Endodermal cell (in vitro differentiated cells): ENCODE results near the gene GATAD2A. TPM values are rescaled to one million over a fixed set of nuclear protein-coding genes. Genes with fewer than 3 reads are reported as not detected.

Experiments used
- DNase-seq: peaks from one replicate; pipeline ENCODE4 v3.0.0-alpha.2; 2017
- H3K27ac ChIP-seq: 2 replicates; pipeline ENCODE4 v1.5.1; 2013; ENCODE audit warnings: mild to moderate bottlenecking, low read depth, low read length, moderate library complexity
- H3K27me3 ChIP-seq: 2 replicates; pipeline ENCODE4 v1.6.1; 2013; ENCODE audit warnings: mild to moderate bottlenecking, low read length, moderate library complexity; ENCODE audit not compliant: insufficient read depth, control insufficient read depth, poor library complexity, severe bottlenecking
- H3K36me3 ChIP-seq: 2 replicates; pipeline ENCODE4 v1.7.0; 2013; ENCODE audit warnings: mild to moderate bottlenecking, low read length, moderate library complexity; ENCODE audit not compliant: control insufficient read depth, insufficient read depth
- H3K4me1 ChIP-seq: one replicate; pipeline ENCODE4 v1.7.0; 2013; ENCODE audit warnings: low read length; ENCODE audit not compliant: control insufficient read depth, insufficient read depth
- H3K4me3 ChIP-seq: 2 replicates; pipeline ENCODE4 v1.5.1; 2013; ENCODE audit warnings: mild to moderate bottlenecking, low read length, moderate library complexity
- H3K9ac ChIP-seq: 2 replicates; pipeline ENCODE4 v1.6.1; 2013; ENCODE audit warnings: mild to moderate bottlenecking, low read length, moderate library complexity; ENCODE audit not compliant: poor library complexity, severe bottlenecking; ENCODE audit errors: extremely low read depth
- H3K9me3 ChIP-seq: 2 replicates; pipeline ENCODE4 v1.6.1; 2013; ENCODE audit warnings: mild to moderate bottlenecking, low read length, moderate library complexity; ENCODE audit not compliant: control insufficient read depth
- H3K27ac Mint-ChIP-seq: 2 replicates; pipeline ENCODE4 v1.8.0; 2020; ENCODE audit warnings: mixed read lengths
- H3K27me3 Mint-ChIP-seq: 2 replicates; pipeline ENCODE4 v1.8.0; 2021; ENCODE audit warnings: mild to moderate bottlenecking, mixed read lengths; ENCODE audit not compliant: insufficient read depth
- H3K36me3 Mint-ChIP-seq: 2 replicates; pipeline ENCODE4 v1.8.0; 2020; ENCODE audit warnings: low read depth, mixed read lengths
- H3K4me1 Mint-ChIP-seq: 2 replicates; pipeline ENCODE4 v1.8.0; 2020; ENCODE audit warnings: mixed read lengths
- H3K4me3 Mint-ChIP-seq: 2 replicates; pipeline ENCODE4 v1.8.0; 2020; ENCODE audit warnings: mild to moderate bottlenecking, moderate library complexity, mixed read lengths
- H3K9me3 Mint-ChIP-seq: 2 replicates; pipeline ENCODE4 v1.8.0; 2020; ENCODE audit warnings: mild to moderate bottlenecking, mixed read lengths
- CTCF ChIP-seq: fragments of 200-600 bp; sonication (generic); conservative IDR thresholded peaks from 2 replicates; pipeline ENCODE4 v1.5.0; 2021; ENCODE audit warnings: antibody characterized with exemption, mild to moderate bottlenecking
- WGBS, 2 experiments: methylation state at CpG; one replicate each; pipeline versions ENCODE4 v1.1.5 to v1.1.7; 2013; ENCODE audit warnings: missing lambda C conversion rate in 2 of 2, mixed read lengths in 1 of 2; ENCODE audit not compliant: insufficient coverage in 1 of 2, insufficient read length in 1 of 2; 5-methylcytosine and 5-hydroxymethylcytosine counted together
- total RNA-seq, 2 donors: library from RNA; stranded (reverse); fragmentation: NEBNext Ultra II Directional in 1 of 2; extraction: Animal tissue kit (Norgen Biotek cat#: 25700) in 1 of 2; gene quantifications; 2 replicates in 1 of 2; 3 replicates in 1 of 2; pipeline ENCODE4 v1.2.1, GENCODE V29; 2021

The GATAD2A gene
- total RNA-seq, 2 donors from 2014 or later: 115 to 126 TPM

- WGBS, 2 experiments: 1 to 3% methylated on average over 36 to 75 of the region's 75 CpGs
- no peak for TF ChIP-seq CTCF
Measured at GRCh38 chr19:19385131-19385895, 20.2 kb upstream of the GATAD2A start.

GRCh38 chr19:19385896-19386869 lies 19.3 kb upstream of the GATAD2A start:
- H3K4me1 ChIP-seq: no peaks in the 10 kb centered on the region

More at GRCh38 chr19:19385131-19385895, 20.2 kb upstream of the GATAD2A start:
- H3K36me3 Mint-ChIP-seq: peaks cover 5% of the 10 kb centered on the region
- H3K4me1 Mint-ChIP-seq: peaks cover 23% of the 10 kb centered on the region
- H3K9me3 ChIP-seq: no peaks in the 10 kb centered on the region
- H3K4me3 Mint-ChIP-seq: peak overlapping the region; percentile 78
- H3K27ac Mint-ChIP-seq: peak overlapping the region; percentile 85
- peak overlapping the region; percentile 79 for H3K9ac ChIP-seq
- H3K27me3 Mint-ChIP-seq: no peaks in the 10 kb centered on the region
- H3K4me3 ChIP-seq: peak overlapping the region; percentile 78
- no peaks in the 10 kb centered on the region for H3K27me3 ChIP-seq
- peak overlapping the region; percentile 29 for H3K27ac ChIP-seq
- peak; percentile 100 for DNase-seq
- H3K4me1 ChIP-seq: no peaks in the 10 kb centered on the region
- H3K9me3 Mint-ChIP-seq: peaks cover 13% of the 10 kb centered on the region
- H3K36me3 ChIP-seq: no peaks in the 10 kb centered on the region

More at GRCh38 chr19:19385896-19386869, 19.3 kb upstream of the GATAD2A start:
- peak overlapping the region; percentile 78 for H3K4me3 Mint-ChIP-seq
- peaks cover 13% of the 10 kb centered on the region for H3K9me3 Mint-ChIP-seq
- Histone ChIP-seq H3K36me3 (no peaks in the 10 kb centered on the region), H3K9ac (peak overlapping the region; percentile 97), H3K9me3 (no peaks in the 10 kb centered on the region), H3K4me3 (peak overlapping the region; percentile 95), H3K27ac (peak overlapping the region; percentile 70), H3K27me3 (no peaks in the 10 kb centered on the region)
- WGBS, 2 experiments: 4 to 25% methylated on average over 14 to 75 of the region's 75 CpGs
- peak overlapping the region; percentile 86 for H3K27ac Mint-ChIP-seq
- peak; percentile 26 for TF ChIP-seq CTCF
- DNase-seq: no peak
- no peaks in the 10 kb centered on the region for H3K27me3 Mint-ChIP-seq
- H3K36me3 Mint-ChIP-seq: peaks cover 5% of the 10 kb centered on the region
- H3K4me1 Mint-ChIP-seq: peaks cover 30% of the 10 kb centered on the region
